HepG2 (cell line): ENCODE results near the gene DCK. TPM values are rescaled to one million over a fixed set of nuclear protein-coding genes. Genes with fewer than 3 reads are reported as not detected.

ENCODE experiments used
- ATAC-seq: fragments of 200-7000 bp; cut with Tn5 transposase; 3 replicates; pipeline ENCODE4 v1.9.1; 2020; ENCODE audit warnings: mild to moderate bottlenecking, moderate library complexity
- BruUV-seq: library from RNA; stranded (reverse); fragments of 400-500 nt; replicated peaks from 2 replicates; lab custom pipeline; 2021; lab: Mats Ljungman, UMichigan
- CTCF ChIA-PET: fragments of 300-600 bp; formaldehyde crosslinking; extraction: SDS; loops from one replicate; lab custom pipeline; 2021; ENCODE audit warnings: low total read pairs, inconsistent platforms, low intra/inter-chr PET ratio; lab: Yijun Ruan, JAX
- POLR2A ChIA-PET: fragments of 350-600 bp; sonication (Branson Sonifier 250); formaldehyde crosslinking; loops from one replicate; lab custom pipeline; 2020; ENCODE audit warnings: antibody characterized with exemption, inconsistent platforms; lab: Yijun Ruan, JAX
- DNase-seq: peaks from one replicate; pipeline ENCODE4 v3.0.0-alpha.2; 2015; ENCODE audit warnings: low spot score
- FAIRE-seq: peaks from 3 replicates; lab custom pipeline; 2011; peaks lifted over from hg19 to GRCh38; lab: Jason Lieb, UNC
- H2AFZ ChIP-seq: one replicate; pipeline ENCODE4 v1.6.1; 2011; ENCODE audit warnings: low read length, inconsistent platforms
- H3K27ac ChIP-seq: fragments of 300-600 bp; 3 replicates; pipeline ENCODE4 v1.8.0; 2011; ENCODE audit warnings: mixed run types, mild to moderate bottlenecking, mixed read lengths, low read length, inconsistent platforms; ENCODE audit not compliant: insufficient read depth; ENCODE audit errors: extremely low read length
- H3K27me3 ChIP-seq, 2 experiments: fragments of 200-600 bp in 1 of 2; 2 replicates in 1 of 2; 3 replicates in 1 of 2; pipeline versions ENCODE4 v1.6.0 to v1.8.0; 2011; ENCODE audit warnings: low read length in 2 of 2, mild to moderate bottlenecking in 2 of 2, moderate library complexity in 2 of 2, inconsistent platforms in 1 of 2; ENCODE audit not compliant: insufficient read depth in 2 of 2, control insufficient read depth in 1 of 2
- H3K36me3 ChIP-seq, 2 experiments: fragments of 200-600 bp in 1 of 2; replicated peaks in 1 of 2; 2 replicates in 1 of 2; 3 replicates in 1 of 2; pipeline versions ENCODE4 v1.5.1 to v1.8.0; 2011; ENCODE audit warnings: low read length in 2 of 2, inconsistent platforms in 1 of 2; ENCODE audit not compliant: insufficient read depth in 2 of 2, control insufficient read depth in 1 of 2
- H3K4me1 ChIP-seq: 2 replicates; pipeline ENCODE4 v1.5.1; 2012; ENCODE audit warnings: low read length, inconsistent platforms; ENCODE audit not compliant: insufficient read depth
- H3K4me2 ChIP-seq: 2 replicates; pipeline ENCODE4 v1.6.0; 2011; ENCODE audit warnings: low read depth, low read length, inconsistent platforms
- H3K4me3 ChIP-seq, 3 experiments: fragments of 200-600 bp in 1 of 3; sonication (generic), shearing (Covaris generic) in 1 of 3; replicated peaks in 1 of 3; 2 replicates each; pipeline ENCODE4 v1.5.1; 2011 to 2016; ENCODE audit warnings: low read length in 3 of 3, inconsistent platforms in 2 of 3, low read depth in 2 of 3, mild to moderate bottlenecking in 2 of 3, control low read depth in 1 of 3, mixed read lengths in 1 of 3; ENCODE audit not compliant: insufficient read depth in 1 of 3
- H3K79me2 ChIP-seq: one replicate; pipeline ENCODE4 v1.6.1; 2011; ENCODE audit warnings: low read length, inconsistent platforms; ENCODE audit not compliant: insufficient read depth
- H3K9ac ChIP-seq: 2 replicates; pipeline ENCODE4 v1.6.0; 2011; ENCODE audit warnings: mild to moderate bottlenecking, low read depth, low read length, inconsistent platforms; ENCODE audit not compliant: insufficient read depth
- H3K9me3 ChIP-seq: 2 replicates; pipeline ENCODE4 v1.5.1; 2012; ENCODE audit warnings: mild to moderate bottlenecking, low read length
- H4K20me1 ChIP-seq: 2 replicates; pipeline ENCODE4 v1.6.0; 2011; ENCODE audit warnings: inconsistent platforms, mild to moderate bottlenecking, low read length, moderate library complexity; ENCODE audit not compliant: insufficient read depth
- FLYWCH1 ChIP-seq: sonication (generic); formaldehyde crosslinking; IDR thresholded peaks from 2 replicates; pipeline ENCODE4 v1.8.1; 2023; ENCODE audit warnings: mild to moderate bottlenecking, missing genetic modification reagents
- MBD4 ChIP-seq: IDR thresholded peaks from 2 replicates; pipeline ENCODE4 v1.6.1; 2012; ENCODE audit warnings: low read length, inconsistent platforms, borderline replicate concordance
- NCOA1 ChIP-seq: sonication (generic); formaldehyde crosslinking; IDR thresholded peaks from 2 replicates; pipeline ENCODE4 v1.9.0; 2021; ENCODE audit warnings: missing genetic modification reagents
- SP2 ChIP-seq: sonication (generic); formaldehyde crosslinking; IDR thresholded peaks from 2 replicates; pipeline ENCODE4 v1.5.1; 2020; ENCODE audit warnings: mild to moderate bottlenecking, missing genetic modification reagents
- WIZ ChIP-seq: sonication (generic); formaldehyde crosslinking; IDR thresholded peaks from 2 replicates; pipeline ENCODE4 v1.5.1; 2020; ENCODE audit warnings: mild to moderate bottlenecking, missing genetic modification reagents
- ZNF3 ChIP-seq: IDR thresholded peaks from 2 replicates; pipeline ENCODE4 v1.7.0; 2017; ENCODE audit warnings: inconsistent platforms
- ZNF841 ChIP-seq: sonication (generic); formaldehyde crosslinking; IDR thresholded peaks from 2 replicates; pipeline ENCODE4 v1.8.1; 2023; ENCODE audit warnings: missing genetic modification reagents, borderline replicate concordance
- WGBS: methylation state at CpG from one replicate; pipeline ENCODE4 v1.1.6; 2017; ENCODE audit warnings: low lambda C conversion rate; 5-methylcytosine and 5-hydroxymethylcytosine counted together
- in situ Hi-C: cut with HindIII; loops from 2 replicates; pipeline ENCODE4 v1.10.0; 2017; ENCODE audit warnings: low pct_unique_long_range_greater_than_20kb; ENCODE audit not compliant: extremely low pct_ligation_motif_present
- intact Hi-C: fragments of 100-400 bp; cut with micrococcal nuclease; formaldehyde crosslinking; loops from one replicate; pipeline ENCODE4 v1.10.0; 2022; ENCODE audit not compliant: unreplicated experiment
- polyA plus RNA-seq, 8 experiments: library from polyadenylated mRNA; depleted of rRNA in 3 of 8; stranded (reverse) in 7 of 8; unstranded in 1 of 8; fragments of >200 nt; fragmentation: Illumina TruSeq in 4 of 8; extraction: Trizol in 4 of 8; gene quantifications; 2 replicates each; pipeline versions ENCODE4 v1.2.1 to v1.2.3, GENCODE V29; 2011 to 2016; ENCODE audit warnings: low read depth in 4 of 8, missing spikeins in 1 of 8, mixed read lengths in 1 of 8; ENCODE audit not compliant: insufficient read depth in 1 of 8
- total RNA-seq, 5 experiments: library from RNA; depleted of rRNA; stranded (reverse); fragments of >200 nt; fragmentation: Illumina TruSeq; extraction: Trizol; gene quantifications; 2 replicates each; pipeline ENCODE4 v1.2.3, GENCODE V29; 2016; ENCODE audit warnings: low read depth in 1 of 5
- TF ChIP-seq, protein P1 (sequence below), 2 experiments: IDR thresholded peaks; 2 replicates each; pipeline ENCODE4 v1.6.1; 2011 to 2012; ENCODE audit warnings: low read length in 2 of 2, borderline replicate concordance in 1 of 2, low read depth in 1 of 2, mild to moderate bottlenecking in 1 of 2, moderate library complexity in 1 of 2
- TF ChIP-seq, protein P2 (sequence below): sonication (generic); formaldehyde crosslinking; IDR thresholded peaks from 2 replicates; pipeline ENCODE4 v1.4.0; 2020; ENCODE audit warnings: missing genetic modification reagents
- TF ChIP-seq, protein P3 (sequence below): sonication (generic); formaldehyde crosslinking; conservative IDR thresholded peaks from 2 replicates; pipeline ENCODE4 v1.8.1; 2023; ENCODE audit warnings: missing genetic modification reagents
- TF ChIP-seq, protein P4 (sequence below): sonication (generic); formaldehyde crosslinking; IDR thresholded peaks from 2 replicates; pipeline ENCODE4 v1.5.0; 2020; ENCODE audit warnings: mild to moderate bottlenecking, missing genetic modification reagents
- TF ChIP-seq, protein P5 (sequence below): sonication (generic); formaldehyde crosslinking; IDR thresholded peaks from 2 replicates; pipeline ENCODE4 v1.8.0; 2022; ENCODE audit warnings: missing genetic modification reagents, mild to moderate bottlenecking, moderate library complexity, borderline replicate concordance

Gene DCK
- total and polyA plus RNA-seq, 2 of the 13 experiments (the other 11 are each of a cell fraction or from before 2014, with no cell fraction given): 5.7 to 21.8 TPM

DNA sequence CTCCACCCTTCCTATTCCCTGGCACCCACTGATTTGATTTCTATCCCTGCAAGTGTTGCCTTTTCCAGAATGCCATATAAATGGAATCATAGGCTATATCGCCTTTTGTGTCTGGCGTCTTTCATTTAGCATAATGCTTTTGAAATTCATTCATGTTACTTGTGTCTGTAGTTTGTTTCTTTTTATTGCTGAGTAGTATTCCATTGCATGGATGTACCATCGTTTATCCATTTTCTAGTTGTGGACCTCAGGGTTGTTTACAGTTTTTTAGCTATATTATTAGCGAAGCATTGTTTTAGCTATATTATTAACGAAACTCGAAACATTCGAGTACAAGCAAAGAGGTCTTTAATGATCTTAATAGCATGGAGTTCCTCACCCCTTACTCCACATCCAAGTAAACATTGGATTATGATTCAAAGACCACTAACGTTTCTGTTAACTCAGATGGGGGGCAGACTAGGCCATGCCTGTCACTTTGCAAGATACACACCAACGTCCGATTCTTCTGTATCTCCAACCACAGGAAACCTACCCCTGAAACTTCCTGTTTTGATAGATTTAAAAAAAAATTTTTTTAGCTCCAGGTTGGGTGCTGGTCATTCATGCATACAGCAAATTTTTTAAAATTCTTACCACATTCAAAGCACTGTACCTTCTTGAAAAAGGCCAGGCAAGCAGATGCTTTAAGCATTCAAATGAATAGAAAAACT is 1.1 kb downstream of the DCK start (continued):
- TF ChIP-seq, protein P1, sequence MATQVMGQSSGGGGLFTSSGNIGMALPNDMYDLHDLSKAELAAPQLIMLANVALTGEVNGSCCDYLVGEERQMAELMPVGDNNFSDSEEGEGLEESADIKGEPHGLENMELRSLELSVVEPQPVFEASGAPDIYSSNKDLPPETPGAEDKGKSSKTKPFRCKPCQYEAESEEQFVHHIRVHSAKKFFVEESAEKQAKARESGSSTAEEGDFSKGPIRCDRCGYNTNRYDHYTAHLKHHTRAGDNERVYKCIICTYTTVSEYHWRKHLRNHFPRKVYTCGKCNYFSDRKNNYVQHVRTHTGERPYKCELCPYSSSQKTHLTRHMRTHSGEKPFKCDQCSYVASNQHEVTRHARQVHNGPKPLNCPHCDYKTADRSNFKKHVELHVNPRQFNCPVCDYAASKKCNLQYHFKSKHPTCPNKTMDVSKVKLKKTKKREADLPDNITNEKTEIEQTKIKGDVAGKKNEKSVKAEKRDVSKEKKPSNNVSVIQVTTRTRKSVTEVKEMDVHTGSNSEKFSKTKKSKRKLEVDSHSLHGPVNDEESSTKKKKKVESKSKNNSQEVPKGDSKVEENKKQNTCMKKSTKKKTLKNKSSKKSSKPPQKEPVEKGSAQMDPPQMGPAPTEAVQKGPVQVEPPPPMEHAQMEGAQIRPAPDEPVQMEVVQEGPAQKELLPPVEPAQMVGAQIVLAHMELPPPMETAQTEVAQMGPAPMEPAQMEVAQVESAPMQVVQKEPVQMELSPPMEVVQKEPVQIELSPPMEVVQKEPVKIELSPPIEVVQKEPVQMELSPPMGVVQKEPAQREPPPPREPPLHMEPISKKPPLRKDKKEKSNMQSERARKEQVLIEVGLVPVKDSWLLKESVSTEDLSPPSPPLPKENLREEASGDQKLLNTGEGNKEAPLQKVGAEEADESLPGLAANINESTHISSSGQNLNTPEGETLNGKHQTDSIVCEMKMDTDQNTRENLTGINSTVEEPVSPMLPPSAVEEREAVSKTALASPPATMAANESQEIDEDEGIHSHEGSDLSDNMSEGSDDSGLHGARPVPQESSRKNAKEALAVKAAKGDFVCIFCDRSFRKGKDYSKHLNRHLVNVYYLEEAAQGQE (IDR thresholded peaks at IDR 0.05; ENCODE audit: borderline replicate concordance in 1 of 2, low read depth in 1 of 2, low read length in 2 of 2): no peak
- TF ChIP-seq, protein P2, sequence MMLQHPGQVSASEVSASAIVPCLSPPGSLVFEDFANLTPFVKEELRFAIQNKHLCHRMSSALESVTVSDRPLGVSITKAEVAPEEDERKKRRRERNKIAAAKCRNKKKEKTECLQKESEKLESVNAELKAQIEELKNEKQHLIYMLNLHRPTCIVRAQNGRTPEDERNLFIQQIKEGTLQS (CRISPR knock-in tag): no peak

DNA sequence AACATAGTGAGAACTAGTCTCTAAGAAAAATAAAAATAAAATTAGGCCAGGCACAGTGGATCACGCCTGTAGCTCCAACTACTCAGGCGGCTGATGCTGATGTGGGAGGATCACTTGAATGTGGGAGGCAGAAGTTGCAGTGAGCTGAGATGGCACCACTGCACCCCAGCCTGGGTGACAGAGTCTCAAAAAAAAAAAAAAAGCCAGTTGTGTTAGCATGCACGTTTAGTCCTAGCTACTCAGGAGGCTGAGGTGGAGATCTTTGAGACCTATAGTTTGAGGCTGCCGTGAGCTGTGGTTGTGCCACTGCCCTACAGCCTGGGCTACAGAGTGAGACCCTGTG is 2.5 kb downstream of the DCK start:
- no TSS peak for BruUV-seq
- ATAC-seq (no peak), FAIRE-seq (no peak), DNase-seq (no peak)
- Histone ChIP-seq H3K9ac (no peak overlapping the region), H3K27me3 (no peaks in the 10 kb centered on the region), H3K4me1 (peaks cover 43% of the 10 kb centered on the region), H3K9me3 (no peaks in the 10 kb centered on the region), H3K27ac (no peak overlapping the region), H4K20me1 (no peaks in the 10 kb centered on the region; the same call in 1 of the 2 replicates), H3K4me2 (peak overlapping the region; percentile 57), H3K4me3 (peak overlapping the region in 1 of 3 experiments; percentile 92; a peak in 2 of 6 replicates), H2AFZ (no peak overlapping the region), H3K79me2 (peaks cover 43% of the 10 kb centered on the region), H3K36me3 (no peaks in the 10 kb centered on the region; a peak in 1 of 5 replicates)
- CTCF ChIA-PET: no interaction called here
- WGBS: 57% methylated on average over 4 of the region's 4 CpGs
- intact Hi-C loops (loop anchor here (10.0 kb wide), 1 partner anchor 291 kb away; no protein-coding TSS in a partner anchor), in situ Hi-C loops (loop anchor here (10.0 kb wide), 1 partner anchor 151 kb away; no protein-coding TSS in a partner anchor)
- POLR2A ChIA-PET: no interaction called here
- no peak for TF ChIP-seq MBD4
- TF ChIP-seq WIZ (CRISPR knock-in tag): no peak
- TF ChIP-seq SP2 (CRISPR knock-in tag): no peak
- TF ChIP-seq, protein P3, sequence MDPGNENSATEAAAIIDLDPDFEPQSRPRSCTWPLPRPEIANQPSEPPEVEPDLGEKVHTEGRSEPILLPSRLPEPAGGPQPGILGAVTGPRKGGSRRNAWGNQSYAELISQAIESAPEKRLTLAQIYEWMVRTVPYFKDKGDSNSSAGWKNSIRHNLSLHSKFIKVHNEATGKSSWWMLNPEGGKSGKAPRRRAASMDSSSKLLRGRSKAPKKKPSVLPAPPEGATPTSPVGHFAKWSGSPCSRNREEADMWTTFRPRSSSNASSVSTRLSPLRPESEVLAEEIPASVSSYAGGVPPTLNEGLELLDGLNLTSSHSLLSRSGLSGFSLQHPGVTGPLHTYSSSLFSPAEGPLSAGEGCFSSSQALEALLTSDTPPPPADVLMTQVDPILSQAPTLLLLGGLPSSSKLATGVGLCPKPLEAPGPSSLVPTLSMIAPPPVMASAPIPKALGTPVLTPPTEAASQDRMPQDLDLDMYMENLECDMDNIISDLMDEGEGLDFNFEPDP (CRISPR knock-in tag): no peak
- TF ChIP-seq FLYWCH1 (CRISPR knock-in tag): no peak
- no peak for TF ChIP-seq ZNF3 (CRISPR knock-in tag)
- no peak for TF ChIP-seq NCOA1 (CRISPR knock-in tag)
- TF ChIP-seq ZNF841 (CRISPR knock-in tag): no peak
- TF ChIP-seq, protein P4, sequence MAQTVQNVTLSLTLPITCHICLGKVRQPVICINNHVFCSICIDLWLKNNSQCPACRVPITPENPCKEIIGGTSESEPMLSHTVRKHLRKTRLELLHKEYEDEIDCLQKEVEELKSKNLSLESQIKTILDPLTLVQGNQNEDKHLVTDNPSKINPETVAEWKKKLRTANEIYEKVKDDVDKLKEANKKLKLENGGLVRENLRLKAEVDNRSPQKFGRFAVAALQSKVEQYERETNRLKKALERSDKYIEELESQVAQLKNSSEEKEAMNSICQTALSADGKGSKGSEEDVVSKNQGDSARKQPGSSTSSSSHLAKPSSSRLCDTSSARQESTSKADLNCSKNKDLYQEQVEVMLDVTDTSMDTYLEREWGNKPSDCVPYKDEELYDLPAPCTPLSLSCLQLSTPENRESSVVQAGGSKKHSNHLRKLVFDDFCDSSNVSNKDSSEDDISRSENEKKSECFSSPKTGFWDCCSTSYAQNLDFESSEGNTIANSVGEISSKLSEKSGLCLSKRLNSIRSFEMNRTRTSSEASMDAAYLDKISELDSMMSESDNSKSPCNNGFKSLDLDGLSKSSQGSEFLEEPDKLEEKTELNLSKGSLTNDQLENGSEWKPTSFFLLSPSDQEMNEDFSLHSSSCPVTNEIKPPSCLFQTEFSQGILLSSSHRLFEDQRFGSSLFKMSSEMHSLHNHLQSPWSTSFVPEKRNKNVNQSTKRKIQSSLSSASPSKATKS (CRISPR knock-in tag): no peak
- TF ChIP-seq, protein P5, sequence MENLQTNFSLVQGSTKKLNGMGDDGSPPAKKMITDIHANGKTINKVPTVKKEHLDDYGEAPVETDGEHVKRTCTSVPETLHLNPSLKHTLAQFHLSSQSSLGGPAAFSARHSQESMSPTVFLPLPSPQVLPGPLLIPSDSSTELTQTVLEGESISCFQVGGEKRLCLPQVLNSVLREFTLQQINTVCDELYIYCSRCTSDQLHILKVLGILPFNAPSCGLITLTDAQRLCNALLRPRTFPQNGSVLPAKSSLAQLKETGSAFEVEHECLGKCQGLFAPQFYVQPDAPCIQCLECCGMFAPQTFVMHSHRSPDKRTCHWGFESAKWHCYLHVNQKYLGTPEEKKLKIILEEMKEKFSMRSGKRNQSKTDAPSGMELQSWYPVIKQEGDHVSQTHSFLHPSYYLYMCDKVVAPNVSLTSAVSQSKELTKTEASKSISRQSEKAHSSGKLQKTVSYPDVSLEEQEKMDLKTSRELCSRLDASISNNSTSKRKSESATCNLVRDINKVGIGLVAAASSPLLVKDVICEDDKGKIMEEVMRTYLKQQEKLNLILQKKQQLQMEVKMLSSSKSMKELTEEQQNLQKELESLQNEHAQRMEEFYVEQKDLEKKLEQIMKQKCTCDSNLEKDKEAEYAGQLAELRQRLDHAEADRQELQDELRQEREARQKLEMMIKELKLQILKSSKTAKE (CRISPR knock-in tag): no peak
